OCI-LY1 (cell line): ENCODE data around the gene B3GNT5.

ENCODE experiments used
- H2AFZ ChIP-seq: fragments of 200-600 bp; sonication (generic), shearing (Covaris generic); 2 replicates; pipeline ENCODE4 v1.6.0; 2014; ENCODE audit warnings: antibody characterized with exemption, mild to moderate bottlenecking, low read length
- H3F3A ChIP-seq: fragments of 200-600 bp; sonication (generic), shearing (Covaris generic); 2 replicates; pipeline ENCODE4 v1.6.0; 2014; ENCODE audit warnings: mild to moderate bottlenecking, antibody characterized with exemption, low read length, moderate library complexity; ENCODE audit not compliant: insufficient read depth
- H3K27ac ChIP-seq: fragments of 200-600 bp; sonication (generic); 2 replicates; pipeline ENCODE4 v1.5.1; 2014; ENCODE audit warnings: low read length, mixed run types, mild to moderate bottlenecking, low read depth; ENCODE audit not compliant: poor library complexity, severe bottlenecking
- H3K27me3 ChIP-seq: fragments of 200-600 bp; sonication (generic); 2 replicates; pipeline ENCODE4 v1.6.0; 2014; ENCODE audit warnings: antibody characterized with exemption, mild to moderate bottlenecking, low read length, moderate library complexity; ENCODE audit not compliant: insufficient read depth
- H3K36me3 ChIP-seq: fragments of 200-600 bp; sonication (generic); 2 replicates; pipeline ENCODE4 v1.6.1; 2014; ENCODE audit warnings: mild to moderate bottlenecking, antibody characterized with exemption, low read length, moderate library complexity, mixed read lengths; ENCODE audit not compliant: insufficient read depth
- H3K4me1 ChIP-seq: fragments of 200-600 bp; sonication (generic); 2 replicates; pipeline ENCODE4 v1.5.1; 2014; ENCODE audit warnings: mild to moderate bottlenecking, low read length, moderate library complexity; ENCODE audit not compliant: insufficient read depth, severe bottlenecking
- H3K4me2 ChIP-seq: fragments of 200-600 bp; sonication (generic), shearing (Covaris generic); 2 replicates; pipeline ENCODE4 v1.6.1; 2014; ENCODE audit warnings: low read length
- H3K4me3 ChIP-seq: fragments of 200-600 bp; sonication (generic); 2 replicates; pipeline ENCODE4 v1.5.1; 2014; ENCODE audit warnings: low read length, low read depth, mild to moderate bottlenecking, mixed read lengths; ENCODE audit not compliant: poor library complexity, severe bottlenecking
- H3K79me2 ChIP-seq: fragments of 200-600 bp; shearing (Covaris generic); 2 replicates; pipeline ENCODE4 v1.6.1; 2016; ENCODE audit warnings: mixed run types, low read length, mixed read lengths; ENCODE audit not compliant: insufficient read depth
- H3K9ac ChIP-seq: fragments of 200-600 bp; sonication (generic), shearing (Covaris generic); 2 replicates; pipeline ENCODE4 v1.6.1; 2014; ENCODE audit warnings: mild to moderate bottlenecking, low read length, mixed read lengths
- H3K9me2 ChIP-seq: fragments of 200-600 bp; sonication (generic), shearing (Covaris generic); 2 replicates; pipeline ENCODE4 v1.6.1; 2014; ENCODE audit warnings: low read depth, mild to moderate bottlenecking, low read length, mixed read lengths
- H3K9me3 ChIP-seq: fragments of 200-600 bp; shearing (Covaris generic); 2 replicates; pipeline ENCODE4 v1.6.1; 2014; ENCODE audit warnings: low read length, mixed read lengths
- H4K20me1 ChIP-seq: fragments of 200-600 bp; sonication (generic), shearing (Covaris generic); 2 replicates; pipeline ENCODE4 v1.6.0; 2016; ENCODE audit warnings: mild to moderate bottlenecking, low read length; ENCODE audit not compliant: insufficient read depth
- EZH2 ChIP-seq: fragments of 200-600 bp; sonication (generic), shearing (Covaris generic); IDR thresholded peaks from 2 replicates; pipeline ENCODE4 v1.8.0; 2017; ENCODE audit warnings: borderline replicate concordance, mixed run types, mild to moderate bottlenecking, antibody characterized with exemption, low read length, moderate library complexity, mixed read lengths
- TF ChIP-seq, protein P1 (sequence below): fragments of 200-600 bp; sonication (generic), shearing (Covaris generic); IDR thresholded peaks from 2 replicates; pipeline ENCODE4 v1.5.1; 2017; ENCODE audit warnings: mild to moderate bottlenecking, antibody characterized with exemption, low read length, moderate library complexity, mixed read lengths

Gene B3GNT5

DNA sequence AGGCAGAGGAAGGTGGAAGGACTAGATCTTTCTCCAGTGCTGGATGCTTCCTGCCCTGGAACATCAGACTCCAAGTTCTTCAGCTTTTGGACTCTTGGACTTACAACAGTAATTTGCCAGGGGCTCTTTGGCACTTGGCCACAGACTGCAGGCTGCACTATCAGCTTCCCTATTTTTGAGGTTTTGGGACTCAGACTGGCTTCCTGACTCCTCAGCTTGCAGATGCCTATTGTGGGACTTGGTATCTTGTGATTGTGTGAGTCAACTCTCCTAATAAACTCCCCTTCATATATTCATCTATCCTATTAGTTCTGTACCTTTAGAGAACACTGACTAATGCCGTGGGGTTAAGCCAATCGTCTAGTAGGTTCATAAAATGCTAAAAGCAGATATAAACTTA, 8.8 kb upstream of the B3GNT5 start:
- no peaks in the 10 kb centered on the region for H3K36me3 ChIP-seq
- H3K9ac ChIP-seq, result no peak overlapping the region
- H3K4me1 ChIP-seq, result no peaks in the 10 kb centered on the region
- H3F3A ChIP-seq, result no peaks in the 10 kb centered on the region
- H3K27me3 ChIP-seq, result no peaks in the 10 kb centered on the region
- H3K27ac ChIP-seq, result no peak overlapping the region
- no peak overlapping the region for H2AFZ ChIP-seq
- no peaks in the 10 kb centered on the region for H3K79me2 ChIP-seq
- no peaks in the 10 kb centered on the region for H4K20me1 ChIP-seq
- H3K4me2 ChIP-seq, result no peak overlapping the region
- TF ChIP-seq, protein P1, sequence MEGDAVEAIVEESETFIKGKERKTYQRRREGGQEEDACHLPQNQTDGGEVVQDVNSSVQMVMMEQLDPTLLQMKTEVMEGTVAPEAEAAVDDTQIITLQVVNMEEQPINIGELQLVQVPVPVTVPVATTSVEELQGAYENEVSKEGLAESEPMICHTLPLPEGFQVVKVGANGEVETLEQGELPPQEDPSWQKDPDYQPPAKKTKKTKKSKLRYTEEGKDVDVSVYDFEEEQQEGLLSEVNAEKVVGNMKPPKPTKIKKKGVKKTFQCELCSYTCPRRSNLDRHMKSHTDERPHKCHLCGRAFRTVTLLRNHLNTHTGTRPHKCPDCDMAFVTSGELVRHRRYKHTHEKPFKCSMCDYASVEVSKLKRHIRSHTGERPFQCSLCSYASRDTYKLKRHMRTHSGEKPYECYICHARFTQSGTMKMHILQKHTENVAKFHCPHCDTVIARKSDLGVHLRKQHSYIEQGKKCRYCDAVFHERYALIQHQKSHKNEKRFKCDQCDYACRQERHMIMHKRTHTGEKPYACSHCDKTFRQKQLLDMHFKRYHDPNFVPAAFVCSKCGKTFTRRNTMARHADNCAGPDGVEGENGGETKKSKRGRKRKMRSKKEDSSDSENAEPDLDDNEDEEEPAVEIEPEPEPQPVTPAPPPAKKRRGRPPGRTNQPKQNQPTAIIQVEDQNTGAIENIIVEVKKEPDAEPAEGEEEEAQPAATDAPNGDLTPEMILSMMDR, result no peak
- TF ChIP-seq EZH2, result no peak
- peaks cover 12% of the 10 kb centered on the region for H3K9me3 ChIP-seq
- H3K9me2 ChIP-seq, result no peaks in the 10 kb centered on the region
- H3K4me3 ChIP-seq, result no peak overlapping the region

- H3K79me2 ChIP-seq, result no peaks in the 10 kb centered on the region
- no peak overlapping the region for H3K4me2 ChIP-seq
- H3K4me3 ChIP-seq, result no peak overlapping the region
Measured at GRCh38 chr3:183244981-183245476, 8.0 kb upstream of the B3GNT5 start.

GRCh38 chr3:183247011-183247589, 6.0 kb upstream of the B3GNT5 start:
- no peaks in the 10 kb centered on the region for H3F3A ChIP-seq
- H3K9me3 ChIP-seq, result peaks cover 8% of the 10 kb centered on the region
- H2AFZ ChIP-seq, result no peak overlapping the region
- no peak overlapping the region for H3K4me2 ChIP-seq
- no peak overlapping the region for H3K4me3 ChIP-seq
- H4K20me1 ChIP-seq, result no peaks in the 10 kb centered on the region
- no peak overlapping the region for H3K9ac ChIP-seq
- H3K36me3 ChIP-seq, result no peaks in the 10 kb centered on the region
- no peak for TF ChIP-seq EZH2
- TF ChIP-seq, protein P1, result no peak
- no peaks in the 10 kb centered on the region for H3K79me2 ChIP-seq
- H3K9me2 ChIP-seq, result no peaks in the 10 kb centered on the region
- no peaks in the 10 kb centered on the region for H3K4me1 ChIP-seq
- H3K27me3 ChIP-seq, result no peaks in the 10 kb centered on the region
- no peak overlapping the region for H3K27ac ChIP-seq

More at GRCh38 chr3:183244981-183245476, 8.0 kb upstream of the B3GNT5 start:
- Histone ChIP-seq H3K4me1 (no peaks in the 10 kb centered on the region), H3K36me3 (no peaks in the 10 kb centered on the region), H3K27ac (no peak overlapping the region), H3K9me2 (no peaks in the 10 kb centered on the region), H2AFZ (no peak overlapping the region), H4K20me1 (no peaks in the 10 kb centered on the region), H3K9me3 (peaks cover 12% of the 10 kb centered on the region), H3K9ac (no peak overlapping the region), H3F3A (no peaks in the 10 kb centered on the region), H3K27me3 (no peaks in the 10 kb centered on the region)
- no peak for TF ChIP-seq EZH2
- TF ChIP-seq, protein P1, result no peak
